Hepatocyte (in vitro differentiated cells): Measurements from ENCODE around the gene SLC10A2. TPM values are rescaled to one million over a fixed set of nuclear protein-coding genes. Genes with fewer than 3 reads are reported as not detected.

Experiments used
- DNase-seq: peaks from one replicate; pipeline ENCODE4 v3.0.0-alpha.2; 2016; ENCODE audit warnings: low spot score
- H2AFZ ChIP-seq: fragments of 200-600 bp; sonication (generic); 2 replicates; pipeline ENCODE4 v1.6.0; 2016; ENCODE audit warnings: antibody characterized with exemption, mild to moderate bottlenecking
- H3K27ac ChIP-seq: fragments of 200-600 bp; sonication (generic); 2 replicates; pipeline ENCODE4 v1.5.1; 2016; ENCODE audit warnings: mild to moderate bottlenecking
- H3K27me3 ChIP-seq: fragments of 200-600 bp; sonication (generic); 2 replicates; pipeline ENCODE4 v1.6.1; 2016
- H3K36me3 ChIP-seq: fragments of 200-600 bp; sonication (generic); replicated peaks from 2 replicates; pipeline ENCODE4 v1.5.1; 2016; ENCODE audit warnings: low read depth; ENCODE audit not compliant: insufficient read depth
- H3K4me1 ChIP-seq: fragments of 200-600 bp; sonication (generic); 2 replicates; pipeline ENCODE4 v1.5.1; 2016; ENCODE audit warnings: mild to moderate bottlenecking, moderate library complexity; ENCODE audit not compliant: insufficient read depth
- H3K4me2 ChIP-seq: fragments of 200-600 bp; sonication (generic); 2 replicates; pipeline ENCODE4 v1.6.0; 2016
- H3K4me3 ChIP-seq: fragments of 200-600 bp; sonication (generic); 2 replicates; pipeline ENCODE4 v1.5.1; 2016; ENCODE audit warnings: mild to moderate bottlenecking
- H3K79me2 ChIP-seq: fragments of 200-600 bp; sonication (generic); 2 replicates; pipeline ENCODE4 v1.6.0; 2017; ENCODE audit warnings: mild to moderate bottlenecking
- H3K9me2 ChIP-seq: fragments of 200-600 bp; sonication (generic); replicated peaks from 2 replicates; pipeline ENCODE4 v1.6.0; 2017; ENCODE audit warnings: mild to moderate bottlenecking; ENCODE audit not compliant: insufficient read depth
- H3K9me3 ChIP-seq: fragments of 200-600 bp; sonication (generic); 2 replicates; pipeline ENCODE4 v1.5.1; 2016; ENCODE audit warnings: low read depth, mild to moderate bottlenecking
- H4K20me1 ChIP-seq: fragments of 200-600 bp; sonication (generic); 2 replicates; pipeline ENCODE4 v1.6.0; 2016; ENCODE audit warnings: mild to moderate bottlenecking; ENCODE audit not compliant: insufficient read depth, poor library complexity, severe bottlenecking
- CTCF ChIP-seq: fragments of 200-600 bp; sonication (generic); IDR thresholded peaks from 2 replicates; pipeline ENCODE4 v1.5.1; 2016; ENCODE audit warnings: antibody characterized with exemption, mild to moderate bottlenecking; ENCODE audit not compliant: poor library complexity
- EZH2 ChIP-seq: fragments of 200-600 bp; sonication (generic); IDR thresholded peaks from 2 replicates; pipeline ENCODE4 v1.6.1; 2016; ENCODE audit warnings: antibody characterized with exemption, mild to moderate bottlenecking, borderline replicate concordance
- EZH2phosphoT487 ChIP-seq: fragments of 200-600 bp; sonication (generic); IDR thresholded peaks from one replicate; pipeline ENCODE4 v1.6.1; 2018; ENCODE audit warnings: antibody characterized with exemption, mild to moderate bottlenecking, low read depth, moderate library complexity; ENCODE audit not compliant: unreplicated experiment, severe bottlenecking
- WGBS: methylation state at CpG from one replicate; pipeline ENCODE4 v1.1.6; 2016; ENCODE audit warnings: low lambda C conversion rate; ENCODE audit errors: missing lambda C conversion rate; 5-methylcytosine and 5-hydroxymethylcytosine counted together
- polyA plus RNA-seq: library from polyadenylated mRNA; unstranded; fragments of >200 nt; fragmentation: Nextera tagmentation; extraction: Ambion mirVana; gene quantifications from 2 replicates; pipeline ENCODE4 v1.2.1, GENCODE V29; 2016
- total RNA-seq: library from RNA; depleted of rRNA; stranded (reverse); fragments of >200 nt; gene quantifications from 2 replicates; pipeline ENCODE4 v1.2.3, GENCODE V29; 2014

SLC10A2 gene
- total and polyA plus RNA-seq, 2 experiments from 2014 or later, result 0.63 to 1.8 TPM

GRCh38 chr13:103033999-103034398 lies 32.2 kb downstream of the SLC10A2 start:
- DNase-seq, result no peak
- Histone ChIP-seq H4K20me1 (no peaks in the 10 kb centered on the region), H3K36me3 (no peaks in the 10 kb centered on the region), H3K9me2 (no peaks in the 10 kb centered on the region), H3K79me2 (no peaks in the 10 kb centered on the region), H2AFZ (no peak overlapping the region), H3K27ac (no peak overlapping the region), H3K9me3 (no peaks in the 10 kb centered on the region), H3K4me1 (peaks cover 5% of the 10 kb centered on the region), H3K4me2 (no peak overlapping the region), H3K27me3 (no peaks in the 10 kb centered on the region), H3K4me3 (no peak overlapping the region)
- TF ChIP-seq EZH2phosphoT487 (no peak), CTCF (no peak), EZH2 (no peak)
- 75% methylated on average over 2 of the region's 2 CpGs for WGBS

- no peak overlapping the region for H3K4me3 ChIP-seq
- TF ChIP-seq EZH2, result no peak
- no peak for TF ChIP-seq CTCF
- no peak for TF ChIP-seq EZH2phosphoT487
- no peak overlapping the region for H2AFZ ChIP-seq
- no peak overlapping the region for H3K4me2 ChIP-seq
- no peaks in the 10 kb centered on the region for H3K27me3 ChIP-seq
- H3K27ac ChIP-seq, result peak overlapping the region; percentile 61
- no peaks in the 10 kb centered on the region for H4K20me1 ChIP-seq
- H3K79me2 ChIP-seq, result no peaks in the 10 kb centered on the region
- 54% methylated on average over 2 of the region's 2 CpGs for WGBS
- peaks cover 5% of the 10 kb centered on the region for H3K4me1 ChIP-seq
- H3K9me2 ChIP-seq, result no peaks in the 10 kb centered on the region
- H3K9me3 ChIP-seq, result no peaks in the 10 kb centered on the region
- no peaks in the 10 kb centered on the region for H3K36me3 ChIP-seq
- DNase-seq, result no peak
Measured at GRCh38 chr13:103031332-103031873, 34.8 kb downstream of the SLC10A2 start.

DNA sequence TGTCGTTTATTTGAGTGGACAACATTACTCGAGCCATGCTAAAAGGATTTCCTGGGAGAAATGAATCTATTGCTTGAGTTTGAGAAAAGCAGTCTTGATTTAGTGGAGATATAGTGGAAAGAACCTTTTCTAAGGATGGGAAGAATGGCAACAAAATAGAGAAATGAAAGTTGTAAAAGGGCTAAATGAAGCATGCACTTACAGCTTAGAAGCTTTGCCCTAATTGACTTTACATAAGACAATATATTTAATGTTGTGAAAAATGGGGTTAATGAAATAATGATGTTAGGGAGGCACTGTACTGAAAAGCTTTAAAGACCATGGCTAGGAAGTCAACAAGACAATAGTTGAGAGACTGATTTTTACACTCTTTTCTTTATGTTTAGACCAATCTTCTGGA lies 35.4 kb downstream of the SLC10A2 start:
- H3K4me3 ChIP-seq, result no peak overlapping the region
- 83% methylated on average over 2 of the region's 2 CpGs for WGBS
- no peak overlapping the region for H3K4me2 ChIP-seq
- no peaks in the 10 kb centered on the region for H3K9me2 ChIP-seq
- no peak for DNase-seq
- H3K79me2 ChIP-seq, result no peaks in the 10 kb centered on the region
- H4K20me1 ChIP-seq, result no peaks in the 10 kb centered on the region
- H3K36me3 ChIP-seq, result no peaks in the 10 kb centered on the region
- peaks cover 5% of the 10 kb centered on the region for H3K4me1 ChIP-seq
- TF ChIP-seq EZH2phosphoT487 (no peak), CTCF (no peak), EZH2 (no peak)
- no peak overlapping the region for H2AFZ ChIP-seq
- peak overlapping the region; percentile 48 for H3K27ac ChIP-seq
- H3K9me3 ChIP-seq, result no peaks in the 10 kb centered on the region
- no peaks in the 10 kb centered on the region for H3K27me3 ChIP-seq

- Histone ChIP-seq H3K9me3 (no peaks in the 10 kb centered on the region), H3K27me3 (no peaks in the 10 kb centered on the region), H3K36me3 (no peaks in the 10 kb centered on the region), H3K4me1 (peaks cover 5% of the 10 kb centered on the region), H3K9me2 (no peaks in the 10 kb centered on the region), H4K20me1 (no peaks in the 10 kb centered on the region), H3K79me2 (no peaks in the 10 kb centered on the region), H3K27ac (no peak overlapping the region), H3K4me2 (no peak overlapping the region), H2AFZ (no peak overlapping the region), H3K4me3 (no peak overlapping the region)
- WGBS, result 94% methylated on average over 2 of the region's 2 CpGs
- DNase-seq, result no peak
- no peak for TF ChIP-seq EZH2
- no peak for TF ChIP-seq CTCF
- TF ChIP-seq EZH2phosphoT487, result no peak
Measured at GRCh38 chr13:103029798-103030197, 36.4 kb downstream of the SLC10A2 start.
